Measurements from ENCODE around the gene CDK9. TPM values are rescaled to one million over a fixed set of nuclear protein-coding genes. Genes with fewer than 3 reads are reported as not detected.

The CDK9 gene
- total RNA-seq, 6 experiments from 2014 or later, result 49.4 to 107 (median 54.5) TPM

- DNase-seq (peak; percentile 92 to 93 (median 93)), ATAC-seq (peak; percentile 71 to 86 (median 74))
- no peaks in the 10 kb centered on the region for H3K27me3 ChIP-seq
- H3K27ac ChIP-seq, result peak within 1 kb of the TSS; percentile 86 to 98 (median 89)
- peaks cover 0 to 56% (median 23%) of the 10 kb centered on the region in 4 donors for H3K4me1 ChIP-seq
- TF ChIP-seq, protein P1, sequence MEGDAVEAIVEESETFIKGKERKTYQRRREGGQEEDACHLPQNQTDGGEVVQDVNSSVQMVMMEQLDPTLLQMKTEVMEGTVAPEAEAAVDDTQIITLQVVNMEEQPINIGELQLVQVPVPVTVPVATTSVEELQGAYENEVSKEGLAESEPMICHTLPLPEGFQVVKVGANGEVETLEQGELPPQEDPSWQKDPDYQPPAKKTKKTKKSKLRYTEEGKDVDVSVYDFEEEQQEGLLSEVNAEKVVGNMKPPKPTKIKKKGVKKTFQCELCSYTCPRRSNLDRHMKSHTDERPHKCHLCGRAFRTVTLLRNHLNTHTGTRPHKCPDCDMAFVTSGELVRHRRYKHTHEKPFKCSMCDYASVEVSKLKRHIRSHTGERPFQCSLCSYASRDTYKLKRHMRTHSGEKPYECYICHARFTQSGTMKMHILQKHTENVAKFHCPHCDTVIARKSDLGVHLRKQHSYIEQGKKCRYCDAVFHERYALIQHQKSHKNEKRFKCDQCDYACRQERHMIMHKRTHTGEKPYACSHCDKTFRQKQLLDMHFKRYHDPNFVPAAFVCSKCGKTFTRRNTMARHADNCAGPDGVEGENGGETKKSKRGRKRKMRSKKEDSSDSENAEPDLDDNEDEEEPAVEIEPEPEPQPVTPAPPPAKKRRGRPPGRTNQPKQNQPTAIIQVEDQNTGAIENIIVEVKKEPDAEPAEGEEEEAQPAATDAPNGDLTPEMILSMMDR (IDR thresholded peaks at IDR 0.05), result no peak
- TF ChIP-seq POLR2A (IDR thresholded peaks at IDR 0.05), result peak; percentile 85
- peak within 1 kb of the TSS; percentile 70 to 87 (median 76) for H3K4me3 ChIP-seq
- H3K9me3 ChIP-seq, result no peaks in the 10 kb centered on the region
- WGBS (ENCODE audit: insufficient coverage, low coverage, low lambda C conversion rate, missing lambda C conversion rate), result 2% methylated on average over 13 of the region's 83 CpGs
- peaks cover 0 to 32% (median 5%) of the 10 kb centered on the region in 4 donors for H3K36me3 ChIP-seq
- intact Hi-C loops (cut with DNase I), result no loop called here
Measured at GRCh38 chr9:127802576-127803443, 17.0 kb downstream of the CDK9 start, which contains the start of gene FPGS. FPGS (plus strand) TSS chr9:127802882; CDS start chr9:127802925, 43 bp downstream.

- H3K27ac ChIP-seq, result peak overlapping the region; percentile 86 to 98 (median 89)
- peak; percentile 72 to 94 (median 88) for DNase-seq
- H3K4me3 ChIP-seq, result peak overlapping the region; percentile 70 to 87 (median 76)
- no peaks in the 10 kb centered on the region for H3K27me3 ChIP-seq
- TF ChIP-seq, protein P1 (IDR thresholded peaks at IDR 0.05), result no peak
- TF ChIP-seq POLR2A (IDR thresholded peaks at IDR 0.05), result no peak
- intact Hi-C loops (cut with DNase I), result no loop called here
- H3K4me1 ChIP-seq, result peaks cover 0 to 52% (median 18%) of the 10 kb centered on the region in 4 donors
- WGBS (ENCODE audit: insufficient coverage, low coverage, low lambda C conversion rate, missing lambda C conversion rate), result 5% methylated on average over 7 of the region's 18 CpGs
- H3K36me3 ChIP-seq, result peaks cover 0 to 41% (median 7%) of the 10 kb centered on the region in 4 donors
- ATAC-seq, result peak; percentile 35 to 58 (median 40)
- H3K9me3 ChIP-seq, result no peaks in the 10 kb centered on the region
Measured at GRCh38 chr9:127803507-127804352, 17.9 kb downstream of the CDK9 start.

GRCh38 chr9:127805620-127806019 lies 19.8 kb downstream of the CDK9 start:
- intact Hi-C loops (cut with DNase I), result no loop called here
- Histone ChIP-seq H3K4me1 (peaks cover 0 to 50% (median 20%) of the 10 kb centered on the region in 4 donors), H3K9me3 (no peaks in the 10 kb centered on the region), H3K4me3 (no peak overlapping the region), H3K27ac (no peak overlapping the region), H3K36me3 (peaks cover 0 to 53% (median 7%) of the 10 kb centered on the region in 4 donors), H3K27me3 (no peaks in the 10 kb centered on the region)
- TF ChIP-seq, protein P1 (IDR thresholded peaks at IDR 0.05), result peak in 3 of 4 donors; percentile 13 to 29 (median 23)
- TF ChIP-seq POLR2A (IDR thresholded peaks at IDR 0.05), result no peak
- 65% methylated on average over 5 of the region's 8 CpGs for WGBS (ENCODE audit: insufficient coverage, low coverage, low lambda C conversion rate, missing lambda C conversion rate)
- DNase-seq (peak in 1 of 3 donors; percentile 37), ATAC-seq (no peak)

GRCh38 chr9:127806871-127807270 lies 21.0 kb downstream of the CDK9 start:
- no peak for DNase-seq
- TF ChIP-seq, protein P1 (IDR thresholded peaks at IDR 0.05), result no peak
- TF ChIP-seq POLR2A (IDR thresholded peaks at IDR 0.05), result no peak
- H3K4me1 ChIP-seq, result peaks cover 0 to 38% (median 17%) of the 10 kb centered on the region in 4 donors
- no peaks in the 10 kb centered on the region for H3K9me3 ChIP-seq
- intact Hi-C loops (cut with DNase I), result no loop called here
- no peaks in the 10 kb centered on the region for H3K27me3 ChIP-seq
- H3K27ac ChIP-seq, result no peak overlapping the region
- peaks cover 0 to 64% (median 8%) of the 10 kb centered on the region in 4 donors for H3K36me3 ChIP-seq
- 77% methylated on average over 2 of the region's 14 CpGs for WGBS (ENCODE audit: insufficient coverage, low coverage, low lambda C conversion rate, missing lambda C conversion rate)
- H3K4me3 ChIP-seq, result no peak overlapping the region
- ATAC-seq, result no peak

All from right lobe of liver (tissue), 6 donors.